Measurements from ENCODE around the gene RGSL1. TPM values are rescaled to one million over a fixed set of nuclear protein-coding genes. Genes with fewer than 3 reads are reported as not detected.

Gene RGSL1
- under 1 TPM; under 0.01 to 0.11 TPM for total RNA-seq
- under 1 TPM in 1 of 2 donors, not detected in 1; 0.30 TPM for polyA plus RNA-seq (ENCODE audit: insufficient read length in 2 of 2)
- long read RNA-seq, donor 1 = 0 reads
- long read RNA-seq, donor 2 = 0 reads
- long read RNA-seq, donor 3 = 0 reads
- long read RNA-seq, donor 4 = 0 reads

DNA sequence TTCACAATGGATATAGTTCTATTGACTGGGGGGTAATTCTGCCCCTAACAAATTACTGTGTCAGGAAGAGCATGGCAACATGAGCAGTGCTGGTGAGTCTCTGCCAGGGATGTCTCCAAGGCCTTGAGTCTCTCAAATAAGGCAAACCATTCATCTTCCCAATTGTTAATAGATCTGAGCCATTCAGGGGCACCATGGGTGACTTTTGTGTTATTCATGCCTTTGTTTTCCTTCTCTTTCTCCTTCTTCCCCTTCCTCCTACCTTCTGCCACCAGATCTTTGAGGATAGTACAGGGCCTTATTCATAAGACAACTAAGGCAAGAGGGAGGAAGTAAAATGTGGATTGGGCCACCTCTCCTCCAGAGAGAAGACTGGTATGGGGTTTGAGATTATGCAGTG, at the start of gene RGSL1:
RGSL1 (plus strand) TSS at position 60 of the 400 bp plus-strand sequence; CDS start at position 80, 20 bp downstream.
- DNase-seq (ENCODE audit: low read depth in 4 of 6, low spot score in 6 of 6) = no peak
- Histone ChIP-seq H3K4me3 (ENCODE audit: low read depth, low read length) (no peak within 1 kb of the TSS), H3K4me1 (ENCODE audit: control insufficient read depth, insufficient read depth, low read length) (no peaks in the 10 kb centered on the region), H3K9me3 (ENCODE audit: control insufficient read depth, insufficient read depth, low read length) (no peaks in the 10 kb centered on the region), H3K36me3 (ENCODE audit: control insufficient read depth, insufficient read depth, low read length) (no peaks in the 10 kb centered on the region), H3K27me3 (ENCODE audit: control insufficient read depth, insufficient read depth, low read length) (no peaks in the 10 kb centered on the region), H3K27ac (ENCODE audit: low read depth, low read length) (no peak within 1 kb of the TSS)

- Histone ChIP-seq H3K4me3 (ENCODE audit: low read depth, low read length) (no peak within 1 kb of the TSS), H3K27me3 (ENCODE audit: control insufficient read depth, insufficient read depth, low read length) (no peaks in the 10 kb centered on the region), H3K27ac (ENCODE audit: low read depth, low read length) (no peak within 1 kb of the TSS), H3K36me3 (ENCODE audit: control insufficient read depth, insufficient read depth, low read length) (no peaks in the 10 kb centered on the region), H3K9me3 (ENCODE audit: control insufficient read depth, insufficient read depth, low read length) (no peaks in the 10 kb centered on the region), H3K4me1 (ENCODE audit: control insufficient read depth, insufficient read depth, low read length) (peaks cover 4% of the 10 kb centered on the region)
- no peak for DNase-seq (ENCODE audit: low read depth in 4 of 6, low spot score in 6 of 6)
- 90% methylated on average over 4 of the region's 4 CpGs for WGBS (ENCODE audit: insufficient coverage)
Observed at GRCh38 chr1:182400567-182400966, 49.4 kb upstream of the RGSL1 start, which contains the start of gene TEDDM1. Gene TEDDM1, minus strand, starts transcription at chr1:182400667. Its CDS starts 182 bp downstream, at chr1:182400485.

DNA sequence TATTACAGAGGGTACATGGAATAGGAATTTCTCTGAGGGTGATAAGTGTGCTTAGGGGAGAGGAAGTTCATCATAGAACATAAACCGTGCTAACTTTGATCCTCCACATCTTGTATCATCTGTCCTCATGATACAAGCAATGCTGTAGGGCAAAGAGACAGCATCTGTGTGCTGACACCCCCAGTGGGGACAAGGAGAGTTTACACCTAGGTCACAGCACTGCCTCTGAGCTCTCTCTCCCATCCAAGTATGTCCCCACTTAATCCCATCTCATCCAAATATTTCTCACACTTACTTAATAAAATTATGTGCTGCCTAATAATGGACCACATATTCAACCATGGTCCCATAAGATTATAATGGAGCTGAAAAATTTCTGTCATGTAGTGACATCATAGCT, 45.2 kb upstream of the RGSL1 start:
- Histone ChIP-seq H3K27me3 (ENCODE audit: control insufficient read depth, insufficient read depth, low read length) (no peaks in the 10 kb centered on the region), H3K4me1 (ENCODE audit: control insufficient read depth, insufficient read depth, low read length) (no peaks in the 10 kb centered on the region), H3K4me3 (ENCODE audit: low read depth, low read length) (no peak overlapping the region), H3K9me3 (ENCODE audit: control insufficient read depth, insufficient read depth, low read length) (no peaks in the 10 kb centered on the region), H3K36me3 (ENCODE audit: control insufficient read depth, insufficient read depth, low read length) (no peaks in the 10 kb centered on the region), H3K27ac (ENCODE audit: low read depth, low read length) (no peak overlapping the region)
- no peak for DNase-seq (ENCODE audit: low read depth in 4 of 6, low spot score in 6 of 6)
- no CpG with 5 or more reads among the region's 1 CpG for WGBS (ENCODE audit: insufficient coverage)

- Histone ChIP-seq H3K4me3 (ENCODE audit: low read depth, low read length) (no peak overlapping the region), H3K27me3 (ENCODE audit: control insufficient read depth, insufficient read depth, low read length) (no peaks in the 10 kb centered on the region)
- WGBS (ENCODE audit: insufficient coverage) = 100% methylated on average over 1 of the region's 1 CpG
Observed at GRCh38 chr1:182405578-182405977, 44.4 kb upstream of the RGSL1 start.

DNA sequence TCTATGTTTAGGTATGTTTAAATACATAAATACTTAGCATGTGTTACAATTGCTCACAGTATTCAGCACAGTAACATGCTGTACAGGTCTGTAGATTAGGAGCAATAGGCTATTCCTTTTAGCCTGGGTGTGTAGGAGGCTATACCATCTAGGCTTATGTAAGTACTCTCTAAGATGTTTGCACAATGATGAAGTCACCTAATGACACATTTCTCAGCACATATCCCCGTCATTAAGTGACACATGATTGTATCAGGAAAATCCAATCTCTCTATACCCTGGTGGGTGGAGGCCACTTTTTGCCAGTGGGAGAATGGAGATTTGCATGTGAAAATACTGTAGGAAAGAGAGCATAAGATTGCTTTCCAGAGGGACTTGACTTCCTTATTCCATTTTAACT, 43.9 kb upstream of the RGSL1 start:
- H3K27ac ChIP-seq (ENCODE audit: low read depth, low read length) = no peak overlapping the region
- no peaks in the 10 kb centered on the region for H3K36me3 ChIP-seq (ENCODE audit: control insufficient read depth, insufficient read depth, low read length)
- WGBS (ENCODE audit: insufficient coverage) = no CpG with 5 or more reads among the region's 1 CpG
- no peaks in the 10 kb centered on the region for H3K4me1 ChIP-seq (ENCODE audit: control insufficient read depth, insufficient read depth, low read length)
- no peak overlapping the region for H3K4me3 ChIP-seq (ENCODE audit: low read depth, low read length)
- H3K9me3 ChIP-seq (ENCODE audit: control insufficient read depth, insufficient read depth, low read length) = no peaks in the 10 kb centered on the region
- no peak for DNase-seq (ENCODE audit: low read depth in 4 of 6, low spot score in 6 of 6)
- H3K27me3 ChIP-seq (ENCODE audit: control insufficient read depth, insufficient read depth, low read length) = no peaks in the 10 kb centered on the region

More at GRCh38 chr1:182405578-182405977, 44.4 kb upstream of the RGSL1 start:
- Histone ChIP-seq H3K36me3 (ENCODE audit: control insufficient read depth, insufficient read depth, low read length) (no peaks in the 10 kb centered on the region), H3K9me3 (ENCODE audit: control insufficient read depth, insufficient read depth, low read length) (no peaks in the 10 kb centered on the region), H3K4me1 (ENCODE audit: control insufficient read depth, insufficient read depth, low read length) (no peaks in the 10 kb centered on the region), H3K27ac (ENCODE audit: low read depth, low read length) (no peak overlapping the region)
- DNase-seq (ENCODE audit: low read depth in 4 of 6, low spot score in 6 of 6) = no peak

DNA sequence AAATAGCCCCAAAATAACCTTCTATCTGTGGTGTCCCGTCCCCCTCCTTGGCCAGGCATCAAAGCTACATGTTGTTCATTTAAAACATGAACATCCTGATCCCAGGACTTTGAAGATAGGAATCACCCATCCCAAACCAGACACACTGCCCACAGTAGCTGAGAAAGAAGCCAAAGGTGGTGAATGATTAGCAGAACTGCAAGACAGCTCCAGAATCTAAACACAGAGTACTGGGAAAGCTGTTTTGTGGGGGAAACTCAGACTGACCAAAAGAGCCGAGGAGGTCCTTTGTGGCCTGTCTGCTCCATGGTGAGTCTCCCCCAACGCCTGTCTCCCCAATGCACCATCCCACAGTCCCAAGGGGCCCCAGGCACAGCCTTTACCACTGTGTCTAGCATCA, 42.2 kb upstream of the RGSL1 start:
- DNase-seq (ENCODE audit: low read depth in 4 of 6, low spot score in 6 of 6) = no peak
- WGBS (ENCODE audit: insufficient coverage) = 50% methylated on average over 2 of the region's 3 CpGs
- H3K27me3 ChIP-seq (ENCODE audit: control insufficient read depth, insufficient read depth, low read length) = no peaks in the 10 kb centered on the region
- H3K4me1 ChIP-seq (ENCODE audit: control insufficient read depth, insufficient read depth, low read length) = no peaks in the 10 kb centered on the region
- no peaks in the 10 kb centered on the region for H3K36me3 ChIP-seq (ENCODE audit: control insufficient read depth, insufficient read depth, low read length)
- no peak overlapping the region for H3K4me3 ChIP-seq (ENCODE audit: low read depth, low read length)
- no peaks in the 10 kb centered on the region for H3K9me3 ChIP-seq (ENCODE audit: control insufficient read depth, insufficient read depth, low read length)
- no peak overlapping the region for H3K27ac ChIP-seq (ENCODE audit: low read depth, low read length)

DNA sequence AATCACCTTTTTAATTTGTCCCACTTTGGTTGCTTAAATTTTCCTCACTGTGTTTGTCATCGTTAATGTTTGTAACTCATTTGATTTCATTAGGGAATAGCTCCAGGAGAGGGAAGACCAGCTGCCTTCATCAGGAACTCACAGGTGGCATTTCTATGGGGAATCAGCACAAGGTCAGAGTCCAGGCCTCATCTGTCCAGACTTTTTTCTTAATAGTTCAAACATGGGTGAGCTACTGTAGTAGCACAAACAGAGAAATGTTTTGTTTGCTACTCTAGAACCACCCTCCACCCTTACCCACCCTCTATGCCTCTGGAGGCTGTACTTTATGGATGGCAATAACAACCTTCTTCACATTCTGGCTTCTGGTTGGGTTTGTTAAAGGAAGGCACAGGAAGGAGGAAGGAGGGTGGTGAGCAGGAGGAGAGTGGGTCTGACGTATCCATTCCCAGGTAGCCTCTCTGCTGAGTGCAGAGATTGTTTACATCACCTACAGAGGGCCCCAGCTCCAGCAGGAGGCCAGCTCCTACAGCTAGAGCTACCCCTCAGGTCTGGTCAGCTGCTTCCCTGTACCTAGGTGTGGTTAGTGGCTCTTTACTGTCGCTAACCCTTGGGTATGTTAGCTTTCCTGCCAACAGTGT, 41.4 kb upstream of the RGSL1 start:
- Histone ChIP-seq H3K27ac (ENCODE audit: low read depth, low read length) (no peak overlapping the region), H3K4me3 (ENCODE audit: low read depth, low read length) (no peak overlapping the region), H3K4me1 (ENCODE audit: control insufficient read depth, insufficient read depth, low read length) (no peaks in the 10 kb centered on the region), H3K27me3 (ENCODE audit: control insufficient read depth, insufficient read depth, low read length) (no peaks in the 10 kb centered on the region), H3K9me3 (ENCODE audit: control insufficient read depth, insufficient read depth, low read length) (no peaks in the 10 kb centered on the region), H3K36me3 (ENCODE audit: control insufficient read depth, insufficient read depth, low read length) (no peaks in the 10 kb centered on the region)
- DNase-seq (ENCODE audit: low read depth in 4 of 6, low spot score in 6 of 6) = no peak
- 83% methylated on average over 1 of the region's 3 CpGs for WGBS (ENCODE audit: insufficient coverage)

DNA sequence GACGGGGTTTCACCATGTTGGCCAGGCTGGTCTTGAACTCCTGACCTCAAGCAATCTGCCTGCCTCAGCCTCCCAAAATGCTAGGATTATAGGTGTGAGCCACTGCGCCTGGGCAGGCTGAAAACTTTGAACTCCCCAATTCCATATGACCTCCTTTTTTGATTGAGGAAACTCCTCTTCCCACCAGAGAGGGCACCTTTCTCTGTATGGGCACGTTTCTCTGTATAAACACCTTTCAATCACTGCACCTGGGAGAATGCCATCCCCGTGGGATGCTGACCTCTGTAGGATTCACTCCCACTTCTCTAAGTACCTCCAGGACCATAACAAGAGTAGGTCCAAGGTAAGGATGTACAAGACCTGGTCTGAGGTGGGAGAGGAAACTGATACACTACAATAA, 39.8 kb upstream of the RGSL1 start:
- Histone ChIP-seq H3K27me3 (ENCODE audit: control insufficient read depth, insufficient read depth, low read length) (no peaks in the 10 kb centered on the region), H3K27ac (ENCODE audit: low read depth, low read length) (no peak overlapping the region), H3K9me3 (ENCODE audit: control insufficient read depth, insufficient read depth, low read length) (no peaks in the 10 kb centered on the region), H3K36me3 (ENCODE audit: control insufficient read depth, insufficient read depth, low read length) (no peaks in the 10 kb centered on the region), H3K4me1 (ENCODE audit: control insufficient read depth, insufficient read depth, low read length) (no peaks in the 10 kb centered on the region), H3K4me3 (ENCODE audit: low read depth, low read length) (no peak overlapping the region)
- no peak for DNase-seq (ENCODE audit: low read depth in 4 of 6, low spot score in 6 of 6)
- WGBS (ENCODE audit: insufficient coverage) = no CpG with 5 or more reads among the region's 4 CpGs

DNA sequence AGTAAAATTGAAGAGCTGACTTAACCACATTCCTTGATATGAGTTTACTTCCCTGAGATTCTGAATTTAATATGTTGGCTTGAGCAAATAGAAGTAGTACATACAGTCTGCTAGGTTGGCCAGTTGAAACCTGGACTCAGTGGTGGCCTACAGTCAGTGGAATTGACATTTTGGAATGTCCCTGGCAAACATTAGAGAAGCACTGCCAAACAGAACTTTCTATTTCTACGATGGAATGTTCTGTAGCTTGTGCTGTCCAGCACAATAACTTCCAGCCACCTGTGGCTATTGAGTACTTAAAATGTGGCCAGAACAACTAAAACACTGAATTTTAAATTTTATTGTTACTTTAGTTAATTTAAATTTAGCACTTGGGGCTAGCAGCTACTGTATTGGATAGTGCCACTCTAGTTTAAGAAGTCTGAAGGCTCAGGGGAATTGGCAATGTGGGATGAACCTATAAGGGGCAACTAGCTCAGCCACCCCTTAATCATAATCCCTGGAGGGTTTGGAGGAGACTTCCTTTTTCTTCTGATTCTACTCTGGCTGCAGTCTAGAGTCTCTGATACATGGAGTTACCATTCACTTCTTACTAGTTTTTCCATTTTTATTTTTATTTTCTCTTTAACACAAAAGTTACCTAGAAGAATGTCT, 39.2 kb upstream of the RGSL1 start:
- WGBS (ENCODE audit: insufficient coverage) = no CpG with 5 or more reads among the region's 1 CpG
- Histone ChIP-seq H3K4me1 (ENCODE audit: control insufficient read depth, insufficient read depth, low read length) (no peaks in the 10 kb centered on the region), H3K4me3 (ENCODE audit: low read depth, low read length) (no peak overlapping the region), H3K9me3 (ENCODE audit: control insufficient read depth, insufficient read depth, low read length) (no peaks in the 10 kb centered on the region), H3K27ac (ENCODE audit: low read depth, low read length) (no peak overlapping the region), H3K27me3 (ENCODE audit: control insufficient read depth, insufficient read depth, low read length) (no peaks in the 10 kb centered on the region), H3K36me3 (ENCODE audit: control insufficient read depth, insufficient read depth, low read length) (no peaks in the 10 kb centered on the region)
- DNase-seq (ENCODE audit: low read depth in 4 of 6, low spot score in 6 of 6) = no peak

GRCh38 chr1:182413486-182413885, 36.5 kb upstream of the RGSL1 start:
- H3K4me1 ChIP-seq (ENCODE audit: control insufficient read depth, insufficient read depth, low read length) = no peaks in the 10 kb centered on the region
- H3K4me3 ChIP-seq (ENCODE audit: low read depth, low read length) = no peak overlapping the region
- no peak for DNase-seq (ENCODE audit: low read depth in 4 of 6, low spot score in 6 of 6)
- H3K27me3 ChIP-seq (ENCODE audit: control insufficient read depth, insufficient read depth, low read length) = no peaks in the 10 kb centered on the region
- no peaks in the 10 kb centered on the region for H3K36me3 ChIP-seq (ENCODE audit: control insufficient read depth, insufficient read depth, low read length)
- H3K27ac ChIP-seq (ENCODE audit: low read depth, low read length) = no peak overlapping the region
- H3K9me3 ChIP-seq (ENCODE audit: control insufficient read depth, insufficient read depth, low read length) = no peaks in the 10 kb centered on the region
- 91% methylated on average over 3 of the region's 3 CpGs for WGBS (ENCODE audit: insufficient coverage)

Measured in spinal cord (tissue), 10 donors.